GM13976 (cell line): ENCODE measurements around the gene VPS37C.

Experiments
- DNase-seq: peaks from one replicate; pipeline ENCODE4 v3.0.0; 2012; ENCODE audit warnings: low spot score
- in situ Hi-C: fragments of 300-500 bp; cut with MboI; formaldehyde crosslinking; loops from one replicate; pipeline ENCODE4 v1.12.0; 2022; ENCODE audit warnings: low sequenced_read_pairs, mixed read lengths, inconsistent platforms; ENCODE audit not compliant: unreplicated experiment
- TF ChIP-seq, protein P1 (sequence below): IDR thresholded peaks from 2 replicates; pipeline ENCODE4 v1.5.1; 2012; ENCODE audit warnings: borderline replicate concordance, mild to moderate bottlenecking; ENCODE audit not compliant: insufficient read depth; ENCODE audit errors: extremely low read depth, missing control alignments, control extremely low read depth

VPS37C gene

DNA sequence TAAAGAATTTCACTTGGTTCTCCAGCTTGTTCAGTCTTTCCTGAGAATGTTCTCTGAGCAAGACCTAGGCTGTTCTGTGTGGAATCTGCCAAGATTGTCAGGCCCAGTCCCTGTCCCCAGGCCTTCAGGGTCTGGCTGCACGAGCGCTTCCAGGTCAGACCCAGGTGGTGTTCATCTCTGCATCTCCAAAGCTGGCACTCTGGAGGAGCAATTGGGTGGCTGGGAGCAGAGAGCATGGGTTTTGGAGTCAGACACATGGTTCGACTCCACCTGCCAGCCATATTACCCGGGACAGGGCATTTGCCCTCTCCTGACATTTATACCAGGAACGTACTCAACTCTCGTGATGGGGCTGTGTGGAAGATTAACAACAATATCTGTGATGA, 50.2 kb downstream of the VPS37C start:
- in situ Hi-C loops, result no loop called here
- DNase-seq, result no peak
- TF ChIP-seq, protein P1, sequence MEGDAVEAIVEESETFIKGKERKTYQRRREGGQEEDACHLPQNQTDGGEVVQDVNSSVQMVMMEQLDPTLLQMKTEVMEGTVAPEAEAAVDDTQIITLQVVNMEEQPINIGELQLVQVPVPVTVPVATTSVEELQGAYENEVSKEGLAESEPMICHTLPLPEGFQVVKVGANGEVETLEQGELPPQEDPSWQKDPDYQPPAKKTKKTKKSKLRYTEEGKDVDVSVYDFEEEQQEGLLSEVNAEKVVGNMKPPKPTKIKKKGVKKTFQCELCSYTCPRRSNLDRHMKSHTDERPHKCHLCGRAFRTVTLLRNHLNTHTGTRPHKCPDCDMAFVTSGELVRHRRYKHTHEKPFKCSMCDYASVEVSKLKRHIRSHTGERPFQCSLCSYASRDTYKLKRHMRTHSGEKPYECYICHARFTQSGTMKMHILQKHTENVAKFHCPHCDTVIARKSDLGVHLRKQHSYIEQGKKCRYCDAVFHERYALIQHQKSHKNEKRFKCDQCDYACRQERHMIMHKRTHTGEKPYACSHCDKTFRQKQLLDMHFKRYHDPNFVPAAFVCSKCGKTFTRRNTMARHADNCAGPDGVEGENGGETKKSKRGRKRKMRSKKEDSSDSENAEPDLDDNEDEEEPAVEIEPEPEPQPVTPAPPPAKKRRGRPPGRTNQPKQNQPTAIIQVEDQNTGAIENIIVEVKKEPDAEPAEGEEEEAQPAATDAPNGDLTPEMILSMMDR, result no peak

DNA sequence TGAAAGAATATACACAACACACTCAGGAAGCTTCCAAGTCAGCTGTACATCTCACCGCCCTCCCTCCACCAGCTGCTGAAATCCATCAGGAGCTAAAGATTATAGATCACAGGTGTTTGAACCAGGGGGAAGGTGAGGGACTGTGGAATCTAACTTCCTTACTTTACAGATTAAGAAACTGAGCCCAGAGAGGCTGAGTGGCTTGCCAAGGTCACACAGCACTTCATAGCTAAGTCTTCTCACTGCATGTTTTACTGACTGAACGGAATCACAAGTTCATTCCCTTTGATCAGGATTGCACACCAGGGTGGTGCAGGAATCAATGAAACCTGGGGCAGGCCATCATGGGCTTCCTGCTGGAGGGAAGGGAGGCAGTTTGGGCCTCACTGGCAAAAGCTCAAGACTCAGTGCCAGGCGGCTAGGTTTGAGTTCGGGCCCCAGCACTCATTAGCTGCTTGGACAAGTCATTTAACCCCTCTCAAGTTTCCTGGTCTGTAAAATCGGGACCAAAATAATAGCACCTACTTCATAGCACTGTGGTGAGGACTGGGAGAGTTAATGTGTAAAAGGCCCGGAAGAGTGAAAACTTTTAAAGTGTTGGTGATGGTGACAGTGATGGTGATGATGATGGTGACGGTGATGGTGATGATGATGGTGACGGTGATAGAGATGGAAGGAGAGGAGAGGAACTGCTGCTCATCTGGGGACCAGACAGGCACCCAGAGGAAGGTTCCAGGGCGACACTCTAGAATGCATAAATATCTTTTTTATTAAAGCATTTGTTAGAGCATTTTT, 50.8 kb downstream of the VPS37C start:
- TF ChIP-seq, protein P1, result no peak
- DNase-seq, result no peak
- in situ Hi-C loops, result no loop called here

DNA sequence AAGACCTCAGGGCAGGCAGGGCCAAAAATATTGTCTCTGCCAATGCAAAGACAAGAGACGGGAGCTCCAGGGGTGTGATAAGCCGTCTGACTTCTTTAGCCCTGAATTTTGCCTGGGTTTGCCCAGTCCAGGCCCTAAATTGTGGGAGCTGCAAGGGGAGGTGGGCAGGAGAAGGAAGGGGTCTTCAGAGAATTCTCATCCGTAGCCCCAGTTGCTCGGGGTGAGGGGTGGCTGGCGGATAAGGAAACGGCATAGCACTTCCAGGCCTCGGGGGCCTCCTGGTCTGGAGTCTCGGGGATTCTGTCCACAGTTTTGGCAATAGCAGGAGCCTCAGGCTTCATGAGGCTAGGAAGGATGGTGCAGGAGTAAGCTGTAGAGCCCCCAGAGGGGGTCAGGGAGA, 51.6 kb downstream of the VPS37C start:
- in situ Hi-C loops, result no loop called here
- DNase-seq, result no peak
- TF ChIP-seq, protein P1, result no peak

DNA sequence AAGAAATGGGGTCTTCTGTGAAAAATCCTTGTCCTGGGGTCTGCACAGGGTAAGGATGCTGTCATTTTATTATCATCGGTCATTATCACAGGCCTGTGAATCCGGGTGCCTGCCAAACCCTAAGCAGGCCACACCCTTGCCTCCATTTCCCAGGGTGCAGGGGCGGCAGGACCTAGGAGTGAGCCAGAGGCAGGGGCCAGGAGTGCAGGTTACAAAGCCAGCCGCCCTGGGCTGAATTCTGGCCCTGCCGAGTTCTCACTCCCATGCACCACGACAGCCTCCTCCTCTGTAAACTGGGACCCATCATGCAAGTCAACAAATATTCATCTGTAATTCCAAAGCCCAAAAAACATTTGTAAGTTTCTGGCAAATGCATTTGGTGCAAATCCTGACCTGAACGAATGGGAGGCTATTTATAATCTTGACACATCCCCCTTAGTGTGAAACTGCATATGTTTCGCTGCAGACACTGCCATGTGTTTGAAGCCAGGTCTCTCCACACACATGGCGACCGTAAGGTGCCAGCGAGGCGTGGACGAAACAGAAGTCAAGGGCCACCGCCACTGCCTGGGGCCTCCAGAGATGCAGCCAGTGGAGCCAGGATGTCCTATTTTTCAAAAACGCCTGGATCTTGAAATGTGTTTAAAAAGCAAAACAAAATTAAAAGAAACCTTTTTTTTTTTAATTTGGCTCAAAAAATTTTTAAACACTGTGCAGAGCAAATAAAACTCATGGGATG, 52.2 kb downstream of the VPS37C start:
- TF ChIP-seq, protein P1, result no peak
- in situ Hi-C loops, result no loop called here

DNA sequence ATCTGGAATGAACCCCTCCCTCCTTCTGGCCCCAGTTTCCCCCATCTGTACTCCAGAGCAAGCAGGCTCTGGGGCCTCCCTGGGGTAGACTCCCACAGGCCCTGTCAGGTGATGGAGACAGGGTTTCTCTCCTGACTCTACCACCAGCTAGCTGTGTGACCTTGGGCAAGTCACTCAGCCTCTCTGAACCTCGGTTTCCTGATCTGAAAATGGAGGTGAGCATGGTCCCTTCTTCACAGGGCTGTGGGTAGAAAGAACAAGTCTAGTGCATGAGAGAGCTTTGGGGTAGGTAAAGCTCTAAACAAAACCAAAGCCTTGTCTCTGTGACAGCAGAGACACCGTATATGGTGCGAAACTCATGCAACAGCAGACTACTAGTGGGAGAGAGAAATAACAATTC, 53.3 kb downstream of the VPS37C start:
- DNase-seq, result no peak
- in situ Hi-C loops, result no loop called here
- TF ChIP-seq, protein P1, result no peak

More for the DNA sequence above, 52.2 kb downstream of the VPS37C start:
- DNase-seq, result no peak

DNA sequence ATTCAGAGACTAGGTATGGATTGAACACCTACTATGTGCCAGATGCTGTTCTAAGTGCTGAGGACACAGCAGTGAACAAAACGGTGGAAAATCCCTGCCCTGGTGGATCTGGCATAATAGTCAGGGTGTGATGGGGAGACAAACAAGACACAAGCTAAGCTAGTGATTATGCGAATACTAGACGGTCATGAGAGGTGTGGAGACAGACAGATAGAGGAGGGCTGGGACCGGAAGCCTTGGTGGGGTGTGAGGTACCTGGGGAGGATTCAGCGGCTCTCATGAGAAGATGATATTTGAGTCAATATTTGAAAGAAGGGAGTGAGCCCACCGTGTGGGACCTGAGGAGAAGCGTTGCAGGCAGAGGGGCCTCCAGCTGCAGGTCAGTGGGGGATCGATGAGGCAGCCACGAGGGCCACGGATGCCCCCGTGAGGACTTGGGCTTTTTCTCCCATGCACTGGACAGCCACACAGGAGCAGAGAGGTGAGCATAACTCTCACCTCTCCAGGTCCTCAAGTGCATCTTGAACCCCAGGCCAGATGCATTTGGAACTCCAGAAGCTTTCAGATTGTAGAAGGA, 54.2 kb downstream of the VPS37C start:
- in situ Hi-C loops, result no loop called here
- no peak for DNase-seq
- TF ChIP-seq, protein P1, result no peak
